ENCODE measurements around the gene SRSF2. TPM values are rescaled to one million over a fixed set of nuclear protein-coding genes. Genes with fewer than 3 reads are reported as not detected.

Gene SRSF2
- total and polyA plus RNA-seq, 9 of the 15 experiments (the other 6 are each of a cell fraction or from before 2014, with no cell fraction given): 161 to 583 (median 393) TPM

- TF ChIP-seq POLR2G (IDR thresholded peaks at IDR 0.05; ENCODE audit: low read depth, low read length): peak; percentile 96
- TF ChIP-seq ARNT (IDR thresholded peaks at IDR 0.05): no peak
- TF ChIP-seq ZNF407 (IDR thresholded peaks at IDR 0.05; ENCODE audit: low read depth): no peak
- no peak for TF ChIP-seq ZKSCAN3 (CRISPR knock-in tag; IDR thresholded peaks at IDR 0.05)
- TF ChIP-seq TRIM28 (IDR thresholded peaks at IDR 0.05): no peak
- TF ChIP-seq KLF10 (CRISPR knock-in tag; IDR thresholded peaks at IDR 0.05): no peak
- TF ChIP-seq BCOR (IDR thresholded peaks at IDR 0.05): no peak
- TF ChIP-seq ZBTB8A (IDR thresholded peaks at IDR 0.05; ENCODE audit: partially characterized antibody): no peak
- no peak for TF ChIP-seq ZNF311 (CRISPR knock-in tag; IDR thresholded peaks at IDR 0.05)
- peak; percentile 95 for TF ChIP-seq RBBP5 (IDR thresholded peaks at IDR 0.05; ENCODE audit: borderline replicate concordance, insufficient read depth, low read length, poor library complexity, severe bottlenecking)
- TF ChIP-seq TBP (optimal IDR thresholded peaks at IDR 0.05; ENCODE audit: low read depth, low read length): no peak
- peak; percentile 75 for TF ChIP-seq TAF1 (IDR thresholded peaks at IDR 0.05; ENCODE audit: control insufficient read depth, extremely low read depth, insufficient read depth, low read length, severe bottlenecking)
- no peak; the same call in 1 of the 2 replicates for TF ChIP-seq THAP7 (CRISPR knock-in tag; IDR thresholded peaks at IDR 0.05)
- no peak for TF ChIP-seq RREB1 (CRISPR knock-in tag; IDR thresholded peaks at IDR 0.05)
Measured at GRCh38 chr17:76736349-76737081, 616 bp downstream of the SRSF2 start (continued).

Measured in K562 (cell line).